Central memory CD8-positive, alpha-beta T cell (primary cell): ENCODE results near the gene SUSD3.

Experiments used
- ATAC-seq: fragments of 150-1000 bp; cut with Tn5 transposase; replicated peaks from 2 replicates; pipeline ENCODE4 v1.10.0; 2022; ENCODE audit warnings: mild to moderate bottlenecking, moderate FRiP score, moderate number of reproducible peaks; ENCODE audit not compliant: poor library complexity, severe bottlenecking; ENCODE audit errors: extremely low read depth
- DNase-seq, 2 donors: peaks; one replicate each; pipeline ENCODE4 v3.0.0; 2021; ENCODE audit warnings: low spot score in 2 of 2
- H3K27ac Mint-ChIP-seq: one replicate; pipeline ENCODE4 v1.8.0; 2022; ENCODE audit warnings: low read depth, mild to moderate bottlenecking, moderate library complexity, mixed read lengths
- H3K27me3 Mint-ChIP-seq: one replicate; pipeline ENCODE4 v1.8.0; 2022; ENCODE audit warnings: mixed read lengths
- H3K36me3 Mint-ChIP-seq: one replicate; pipeline ENCODE4 v1.8.0; 2022; ENCODE audit warnings: mild to moderate bottlenecking, moderate library complexity, mixed read lengths; ENCODE audit not compliant: insufficient read depth
- H3K4me1 Mint-ChIP-seq: one replicate; pipeline ENCODE4 v1.8.0; 2022; ENCODE audit warnings: mixed read lengths
- H3K4me3 Mint-ChIP-seq: one replicate; pipeline ENCODE4 v1.8.0; 2022; ENCODE audit warnings: mild to moderate bottlenecking, moderate library complexity, mixed read lengths
- H3K9me3 Mint-ChIP-seq: one replicate; pipeline ENCODE4 v1.8.0; 2022; ENCODE audit warnings: mixed read lengths

SUSD3 gene

GRCh38 chr9:93076792-93077128, 18.3 kb downstream of the SUSD3 start:
- no peak overlapping the region for H3K4me3 Mint-ChIP-seq
- no peaks in the 10 kb centered on the region for H3K27me3 Mint-ChIP-seq
- H3K4me1 Mint-ChIP-seq, result peaks cover 13% of the 10 kb centered on the region
- no peaks in the 10 kb centered on the region for H3K9me3 Mint-ChIP-seq
- ATAC-seq (no peak), DNase-seq (no peak)
- H3K36me3 Mint-ChIP-seq, result peaks cover 23% of the 10 kb centered on the region
- no peak overlapping the region for H3K27ac Mint-ChIP-seq

GRCh38 chr9:93077367-93077766, 18.9 kb downstream of the SUSD3 start:
- DNase-seq (no peak), ATAC-seq (no peak)
- Mint-ChIP-seq H3K4me1 (peaks cover 13% of the 10 kb centered on the region), H3K36me3 (peaks cover 23% of the 10 kb centered on the region), H3K4me3 (no peak overlapping the region), H3K27me3 (no peaks in the 10 kb centered on the region), H3K9me3 (no peaks in the 10 kb centered on the region), H3K27ac (no peak overlapping the region)

DNA sequence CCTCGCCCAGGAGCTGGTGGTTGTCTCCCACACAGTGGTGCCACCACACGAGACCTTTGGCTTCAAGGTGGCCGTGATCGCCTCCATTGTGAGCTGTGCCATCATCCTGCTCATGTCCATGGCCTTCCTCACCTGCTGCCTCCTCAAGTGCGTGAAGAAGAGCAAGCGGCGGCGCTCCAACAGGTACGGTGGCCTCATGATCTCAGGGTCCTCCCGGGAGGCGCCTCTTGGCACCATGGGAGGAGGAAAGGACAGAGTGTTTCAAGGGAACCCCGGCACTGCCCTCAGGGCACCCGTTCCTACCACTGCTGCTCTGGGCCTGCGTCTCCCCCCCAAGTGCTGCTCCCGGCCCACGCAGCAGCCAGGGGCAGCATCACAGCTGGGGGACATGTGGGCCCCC, 19.3 kb downstream of the SUSD3 start:
- Mint-ChIP-seq H3K4me1 (peaks cover 9% of the 10 kb centered on the region), H3K4me3 (no peak overlapping the region), H3K36me3 (peaks cover 25% of the 10 kb centered on the region), H3K27ac (no peak overlapping the region), H3K27me3 (no peaks in the 10 kb centered on the region), H3K9me3 (no peaks in the 10 kb centered on the region)
- ATAC-seq (no peak), DNase-seq (no peak)

GRCh38 chr9:93079371-93079770, 20.9 kb downstream of the SUSD3 start:
- Mint-ChIP-seq H3K36me3 (peaks cover 25% of the 10 kb centered on the region), H3K27me3 (no peaks in the 10 kb centered on the region), H3K4me1 (peaks cover 15% of the 10 kb centered on the region), H3K27ac (no peak overlapping the region), H3K9me3 (no peaks in the 10 kb centered on the region), H3K4me3 (no peak overlapping the region)
- no peak for DNase-seq
- ATAC-seq, result no peak

DNA sequence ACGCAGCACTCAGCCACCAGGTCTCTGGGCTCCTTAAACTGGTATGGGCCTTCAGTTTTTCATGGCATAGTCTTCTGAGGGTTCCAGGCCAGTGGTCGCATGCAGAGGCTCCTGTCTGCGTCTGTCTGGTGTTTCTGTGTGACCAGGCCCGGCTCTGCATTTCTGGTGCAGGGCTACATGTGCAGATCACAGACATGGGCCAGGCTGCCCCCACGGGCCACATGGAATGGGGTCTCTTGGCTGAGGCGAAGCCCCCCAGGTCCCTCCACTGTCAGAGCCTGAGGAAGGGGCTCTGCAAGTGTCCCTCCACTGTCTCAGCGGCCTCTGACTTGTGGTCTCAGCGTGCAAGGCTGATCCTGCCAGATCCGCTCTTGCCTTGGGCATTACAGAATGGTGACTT, 21.9 kb downstream of the SUSD3 start:
- Mint-ChIP-seq H3K9me3 (no peaks in the 10 kb centered on the region), H3K27me3 (no peaks in the 10 kb centered on the region), H3K27ac (no peak overlapping the region), H3K36me3 (peaks cover 27% of the 10 kb centered on the region), H3K4me3 (no peak overlapping the region), H3K4me1 (peaks cover 15% of the 10 kb centered on the region)
- DNase-seq (no peak), ATAC-seq (no peak)

DNA sequence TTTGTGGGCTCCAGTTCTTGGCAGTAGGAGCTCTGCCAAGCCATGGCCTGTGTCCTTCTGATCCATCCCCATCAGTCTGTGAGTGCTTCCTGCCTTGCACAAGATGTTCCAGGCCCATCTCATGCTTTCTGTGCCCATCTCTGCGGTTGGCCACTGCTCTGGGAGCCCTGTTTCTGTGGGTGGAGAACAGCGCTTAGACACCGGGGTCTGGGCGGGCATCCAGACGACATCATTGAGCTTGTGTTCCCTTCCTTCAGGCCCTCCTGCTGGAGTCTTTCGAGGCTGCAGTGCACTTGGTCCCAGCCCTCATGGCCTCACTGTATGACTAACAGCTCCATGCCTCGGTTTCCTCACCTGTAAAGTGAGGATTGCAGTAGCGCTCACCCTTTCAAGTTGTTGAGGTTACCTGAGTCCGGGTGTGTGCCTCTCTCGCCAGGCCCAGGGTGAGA, 22.6 kb downstream of the SUSD3 start:
- H3K27ac Mint-ChIP-seq, result no peak overlapping the region
- H3K4me1 Mint-ChIP-seq, result peaks cover 15% of the 10 kb centered on the region
- ATAC-seq, result no peak
- H3K9me3 Mint-ChIP-seq, result no peaks in the 10 kb centered on the region
- H3K36me3 Mint-ChIP-seq, result peaks cover 26% of the 10 kb centered on the region
- H3K27me3 Mint-ChIP-seq, result no peaks in the 10 kb centered on the region
- H3K4me3 Mint-ChIP-seq, result no peak overlapping the region
- no peak for DNase-seq

GRCh38 chr9:93081931-93082330, 23.4 kb downstream of the SUSD3 start:
- no peaks in the 10 kb centered on the region for H3K9me3 Mint-ChIP-seq
- no peak overlapping the region for H3K4me3 Mint-ChIP-seq
- H3K4me1 Mint-ChIP-seq, result peaks cover 15% of the 10 kb centered on the region
- H3K27ac Mint-ChIP-seq, result no peak overlapping the region
- H3K36me3 Mint-ChIP-seq, result peaks cover 26% of the 10 kb centered on the region
- no peaks in the 10 kb centered on the region for H3K27me3 Mint-ChIP-seq
- DNase-seq, result no peak
- ATAC-seq, result no peak

DNA sequence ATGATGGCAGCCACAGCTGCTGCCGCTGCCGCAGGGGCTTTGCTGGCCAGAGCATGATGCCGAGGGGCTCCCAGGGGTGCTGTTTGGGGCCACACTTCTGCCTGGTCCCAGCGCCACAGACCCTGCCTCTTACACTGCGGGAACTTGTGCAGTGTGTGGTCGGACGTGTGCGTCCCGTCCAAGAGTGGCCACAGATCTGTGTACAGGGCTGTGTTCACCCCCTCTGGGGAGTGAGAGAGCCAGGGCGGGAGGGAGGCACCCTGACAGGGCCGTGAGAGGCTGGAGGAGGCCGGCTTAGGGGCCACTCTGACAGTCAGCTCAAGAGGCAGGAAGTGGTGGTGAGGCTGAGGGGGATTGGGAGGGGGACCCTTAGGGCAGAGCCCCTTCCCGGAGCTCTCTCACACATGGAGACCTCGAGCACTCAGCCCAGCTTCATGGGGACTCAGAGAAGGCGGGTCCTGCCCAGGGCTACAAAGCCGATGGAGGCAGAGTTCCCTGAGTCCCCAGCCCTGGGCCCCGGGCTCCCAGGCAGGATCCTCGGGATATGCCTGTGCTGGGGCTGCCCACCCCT, 24.4 kb downstream of the SUSD3 start:
- peaks cover 8% of the 10 kb centered on the region for H3K4me1 Mint-ChIP-seq
- H3K9me3 Mint-ChIP-seq, result no peaks in the 10 kb centered on the region
- H3K27ac Mint-ChIP-seq, result peak overlapping the region; percentile 70
- H3K36me3 Mint-ChIP-seq, result peaks cover 26% of the 10 kb centered on the region
- ATAC-seq (peak; percentile 43), DNase-seq (peak in 1 of 2 donors; percentile 8)
- no peaks in the 10 kb centered on the region for H3K27me3 Mint-ChIP-seq
- H3K4me3 Mint-ChIP-seq, result no peak overlapping the region

DNA sequence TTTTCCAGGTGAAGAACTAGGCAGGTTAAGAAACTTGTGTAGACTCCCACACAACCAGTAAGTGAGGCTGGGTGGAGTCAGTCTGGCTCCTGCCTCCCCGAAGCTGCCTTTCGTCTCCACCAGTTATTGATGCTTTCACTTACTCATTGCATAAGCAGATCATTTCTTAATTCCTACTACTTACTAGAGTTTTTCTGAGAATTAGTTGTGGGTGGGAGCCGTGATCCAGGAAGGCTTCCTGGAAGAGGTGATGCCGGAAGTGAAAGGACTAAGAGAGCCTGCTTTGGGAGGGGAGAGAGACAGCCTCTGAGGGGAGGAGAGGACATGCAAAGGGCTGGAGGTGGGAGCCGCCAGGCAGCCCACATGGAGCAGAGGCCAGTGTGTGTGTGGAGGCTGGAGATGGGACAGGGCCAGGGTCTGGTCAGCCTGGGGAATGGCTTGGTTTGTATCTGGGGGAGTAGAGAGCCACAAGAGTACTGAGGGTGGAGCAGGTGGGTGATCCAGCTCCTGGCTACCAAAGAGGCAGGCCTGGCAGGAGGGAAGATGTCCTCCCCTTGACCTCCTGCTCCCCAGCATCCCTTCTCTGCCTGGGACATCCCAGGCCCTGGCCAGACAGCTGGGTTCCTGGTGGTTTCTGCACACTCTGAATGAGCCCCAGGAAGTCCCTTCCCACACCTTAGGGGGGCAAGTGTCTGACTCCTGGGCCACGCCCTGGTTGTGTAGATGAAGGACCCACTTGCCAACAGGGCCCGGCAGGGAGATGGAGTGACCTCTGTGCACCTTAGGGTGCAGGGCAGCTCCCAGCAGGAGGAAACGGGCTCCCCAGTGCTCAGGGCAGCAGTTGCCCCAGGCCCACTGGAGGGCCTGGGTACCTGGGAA, 25.3 kb downstream of the SUSD3 start:
- no peak for ATAC-seq
- H3K36me3 Mint-ChIP-seq, result peaks cover 26% of the 10 kb centered on the region
- H3K4me1 Mint-ChIP-seq, result peaks cover 8% of the 10 kb centered on the region
- H3K9me3 Mint-ChIP-seq, result no peaks in the 10 kb centered on the region
- H3K27me3 Mint-ChIP-seq, result no peaks in the 10 kb centered on the region
- H3K4me3 Mint-ChIP-seq, result peak overlapping the region; percentile 40
- peak overlapping the region; percentile 70 for H3K27ac Mint-ChIP-seq
- DNase-seq, result no peak

DNA sequence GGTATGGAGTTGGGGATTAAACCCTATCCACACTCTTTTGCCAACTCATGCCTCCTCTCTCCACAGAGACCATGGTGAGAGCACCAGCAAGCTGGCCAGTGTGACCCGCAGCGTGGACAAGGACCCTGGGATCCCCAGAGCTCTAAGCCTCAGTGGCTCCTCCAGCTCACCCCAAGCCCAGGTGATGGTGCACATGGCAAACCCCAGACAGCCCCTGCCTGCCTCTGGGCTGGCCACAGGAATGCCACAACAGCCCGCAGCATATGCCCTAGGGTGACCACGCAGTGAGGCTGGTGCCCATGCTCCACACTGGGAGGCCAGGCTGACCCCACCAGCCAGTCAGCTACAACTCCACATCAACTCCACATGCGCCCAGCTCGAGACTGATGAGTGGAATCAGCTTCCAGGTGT, 26.0 kb downstream of the SUSD3 start:
- no peaks in the 10 kb centered on the region for H3K27me3 Mint-ChIP-seq
- no peak for DNase-seq
- no peak for ATAC-seq
- H3K4me1 Mint-ChIP-seq, result peaks cover 8% of the 10 kb centered on the region
- peaks cover 22% of the 10 kb centered on the region for H3K36me3 Mint-ChIP-seq
- H3K27ac Mint-ChIP-seq, result no peak overlapping the region
- H3K9me3 Mint-ChIP-seq, result no peaks in the 10 kb centered on the region
- no peak overlapping the region for H3K4me3 Mint-ChIP-seq

GRCh38 chr9:93085676-93086075, 27.2 kb downstream of the SUSD3 start:
- ATAC-seq (no peak), DNase-seq (no peak)
- Mint-ChIP-seq H3K9me3 (no peaks in the 10 kb centered on the region), H3K27ac (no peak overlapping the region), H3K4me3 (no peak overlapping the region), H3K36me3 (peaks cover 19% of the 10 kb centered on the region), H3K4me1 (peaks cover 8% of the 10 kb centered on the region), H3K27me3 (no peaks in the 10 kb centered on the region)

- Mint-ChIP-seq H3K36me3 (peaks cover 10% of the 10 kb centered on the region), H3K4me3 (no peak overlapping the region), H3K27ac (no peak overlapping the region), H3K4me1 (peaks cover 8% of the 10 kb centered on the region), H3K9me3 (no peaks in the 10 kb centered on the region), H3K27me3 (no peaks in the 10 kb centered on the region)
- no peak for ATAC-seq
- DNase-seq, result no peak
Observed at GRCh38 chr9:93086447-93087224, 28.1 kb downstream of the SUSD3 start.
